HCT116 (cell line): Measurements from ENCODE around the gene CD1E. TPM values are rescaled to one million over a fixed set of nuclear protein-coding genes. Genes with fewer than 3 reads are reported as not detected.

Experiments
- ATAC-seq: fragments of 200-7000 bp; cut with Tn5 transposase; 2 replicates; pipeline ENCODE4 v1.9.1; 2020; ENCODE audit warnings: mild to moderate bottlenecking, moderate library complexity
- BruUV-seq: library from RNA; stranded (reverse); fragments of 400-500 nt; replicated peaks from 2 replicates; lab custom pipeline; 2021; lab: Mats Ljungman, UMichigan
- CTCF ChIA-PET: fragments of 300-600 bp; sonication (Branson Sonifier 250); formaldehyde crosslinking; loops from one replicate; lab custom pipeline; 2021; ENCODE audit warnings: antibody characterized with exemption; lab: Charles Lee
- POLR2A ChIA-PET: fragments of 300-600, 350-600 bp; sonication (Branson Sonifier 250); formaldehyde crosslinking; loops from one replicate; lab custom pipeline; 2021; ENCODE audit warnings: antibody characterized with exemption; lab: Charles Lee
- RAD21 ChIA-PET, 2 experiments: fragments of 300-600 bp; sonication (Branson Sonifier 250); formaldehyde crosslinking; loops; one replicate each; lab custom pipeline; 2023; ENCODE audit warnings: low total read pairs in 2 of 2; ENCODE audit not compliant: uncharacterized antibody in 2 of 2, unreplicated experiment in 2 of 2, low non-redundant PET in 1 of 2; lab: Charles Lee
- DNase-seq: peaks from one replicate; pipeline ENCODE4 v3.0.0-alpha.2; 2010; ENCODE audit warnings: low read depth, low spot score
- H2AFZ ChIP-seq: fragments of 200-600 bp; shearing (Covaris generic), sonication (generic); 2 replicates; pipeline ENCODE4 v1.6.1; 2017; ENCODE audit warnings: low read depth, mixed run types, mixed read lengths, antibody characterized with exemption, low read length; ENCODE audit not compliant: poor library complexity, severe bottlenecking
- H3K27ac ChIP-seq: 2 replicates; pipeline ENCODE4 v1.5.1; 2012; ENCODE audit warnings: low read depth, low read length
- H3K27me3 ChIP-seq: fragments of 200-600 bp; sonication (generic); 2 replicates; pipeline ENCODE4 v1.6.1; 2016; ENCODE audit warnings: mixed run types, low read length, mixed read lengths; ENCODE audit not compliant: insufficient read depth
- H3K36me3 ChIP-seq, 2 experiments: fragments of 200-500 bp in 1 of 2; fragments of 200-600 bp in 1 of 2; sonication (Bioruptor generic) in 1 of 2; sonication (generic) in 1 of 2; 2 replicates each; pipeline versions ENCODE4 v1.5.1 to v1.6.1; 2014 to 2016; ENCODE audit warnings: low read length in 2 of 2, inconsistent platforms in 1 of 2, mixed read lengths in 1 of 2, mixed run types in 1 of 2; ENCODE audit not compliant: insufficient read depth in 2 of 2, control insufficient read depth in 1 of 2
- H3K4me1 ChIP-seq, 2 experiments: fragments of 200-600 bp in 1 of 2; sonication (generic) in 1 of 2; 2 replicates each; pipeline versions ENCODE4 v1.5.1 to v1.6.1; 2012 to 2017; ENCODE audit warnings: low read length in 2 of 2, inconsistent platforms in 1 of 2, mild to moderate bottlenecking in 1 of 2, mixed read lengths in 1 of 2, mixed run types in 1 of 2, moderate library complexity in 1 of 2; ENCODE audit not compliant: insufficient read depth in 2 of 2, control insufficient read depth in 1 of 2
- H3K4me2 ChIP-seq: fragments of 200-600 bp; sonication (generic); 2 replicates; pipeline ENCODE4 v1.6.1; 2017; ENCODE audit warnings: mixed run types, low read length, mixed read lengths
- H3K4me3 ChIP-seq, 2 experiments: fragments of 200-600 bp in 1 of 2; sonication (generic) in 1 of 2; replicated peaks in 1 of 2; 2 replicates each; pipeline ENCODE4 v1.5.1; 2011 to 2016; ENCODE audit warnings: low read length in 2 of 2, control low read depth in 1 of 2, low read depth in 1 of 2, mild to moderate bottlenecking in 1 of 2, mixed read lengths in 1 of 2, mixed run types in 1 of 2
- H3K79me2 ChIP-seq: fragments of 200-600 bp; sonication (generic); 2 replicates; pipeline ENCODE4 v1.6.1; 2017; ENCODE audit warnings: mild to moderate bottlenecking, mixed run types, low read length, moderate library complexity, mixed read lengths; ENCODE audit not compliant: insufficient read depth
- H3K9ac ChIP-seq: fragments of 200-600 bp; sonication (generic); 2 replicates; pipeline ENCODE4 v1.6.1; 2016; ENCODE audit warnings: low read length, mixed read lengths
- H3K9me2 ChIP-seq: fragments of 200-600 bp; sonication (generic), shearing (Covaris generic); 2 replicates; pipeline ENCODE4 v1.6.1; 2017; ENCODE audit warnings: mixed run types, mild to moderate bottlenecking, moderate library complexity; ENCODE audit not compliant: insufficient read depth
- H3K9me3 ChIP-seq, 2 experiments: fragments of 200-500 bp in 1 of 2; fragments of 200-600 bp in 1 of 2; sonication (Bioruptor generic) in 1 of 2; sonication (generic) in 1 of 2; 2 replicates each; pipeline ENCODE4 v1.6.1; 2014 to 2017; ENCODE audit warnings: low read length in 2 of 2, mixed read lengths in 2 of 2, inconsistent platforms in 1 of 2, low read depth in 1 of 2, mild to moderate bottlenecking in 1 of 2, mixed run types in 1 of 2, moderate library complexity in 1 of 2; ENCODE audit not compliant: control insufficient read depth in 1 of 2, insufficient read depth in 1 of 2
- H4K20me1 ChIP-seq: fragments of 200-600 bp; sonication (generic), shearing (Covaris generic); 2 replicates; pipeline ENCODE4 v1.6.1; 2017; ENCODE audit warnings: mixed run types, mild to moderate bottlenecking, moderate library complexity; ENCODE audit not compliant: insufficient read depth
- CBX3 ChIP-seq: IDR thresholded peaks from 2 replicates; pipeline ENCODE4 v1.6.1; 2012; ENCODE audit warnings: low read depth
- CTCF ChIP-seq, 3 experiments: fragments of 200-600 bp in 1 of 3; sonication (generic) in 1 of 3; IDR thresholded peaks in 2 of 3; conservative IDR thresholded peaks in 1 of 3; 2 replicates each; pipeline ENCODE4 v1.5.1; 2012 to 2017; ENCODE audit warnings: low read depth in 2 of 3, low read length in 2 of 3, antibody characterized with exemption in 1 of 3, borderline replicate concordance in 1 of 3, control low read depth in 1 of 3, mild to moderate bottlenecking in 1 of 3, mixed read lengths in 1 of 3, mixed run types in 1 of 3, moderate library complexity in 1 of 3; ENCODE audit not compliant: insufficient read depth in 1 of 3
- EGR1 ChIP-seq: IDR thresholded peaks from 2 replicates; pipeline ENCODE4 v1.6.1; 2012; ENCODE audit warnings: low read depth
- EZH2 ChIP-seq: fragments of 200-600 bp; sonication (generic); IDR thresholded peaks from 2 replicates; pipeline ENCODE4 v1.6.1; 2017; ENCODE audit warnings: antibody characterized with exemption, mixed run types
- FOSL1 ChIP-seq: IDR thresholded peaks from 2 replicates; pipeline ENCODE4 v1.6.1; 2012; ENCODE audit warnings: low read depth
- MAX ChIP-seq: IDR thresholded peaks from 2 replicates; pipeline ENCODE4 v1.6.1; 2012
- SIN3A ChIP-seq: IDR thresholded peaks from 2 replicates; pipeline ENCODE4 v1.6.1; 2012; ENCODE audit warnings: low read depth
- SP1 ChIP-seq: IDR thresholded peaks from 2 replicates; pipeline ENCODE4 v1.6.1; 2012; ENCODE audit warnings: low read depth
- TCF7L2 ChIP-seq: IDR thresholded peaks from 2 replicates; pipeline ENCODE4 v1.7.0; 2011; ENCODE audit warnings: borderline replicate concordance, inconsistent platforms; ENCODE audit not compliant: insufficient read depth, insufficient read length; ENCODE audit errors: extremely low read depth
- ZNF274 ChIP-seq: fragments of 200-500 bp; sonication (Bioruptor generic); IDR thresholded peaks from 2 replicates; pipeline ENCODE4 v1.6.1; 2014; ENCODE audit warnings: mild to moderate bottlenecking, low read depth, low read length, inconsistent platforms
- intact Hi-C: fragments of 100-400 bp; cut with micrococcal nuclease; formaldehyde crosslinking; loops from 2 replicates; pipeline ENCODE4 v1.10.0; 2022
- total RNA-seq: library from RNA; stranded (reverse); gene quantifications from one replicate; pipeline ENCODE4 v1.2.1, GENCODE V29; 2021; ENCODE audit not compliant: unreplicated experiment
- TF ChIP-seq, protein P1 (sequence below): IDR thresholded peaks from 2 replicates; pipeline ENCODE4 v1.6.1; 2012; ENCODE audit warnings: low read depth
- TF ChIP-seq, protein P2 (sequence below): IDR thresholded peaks from 2 replicates; pipeline ENCODE4 v1.6.1; 2011; ENCODE audit warnings: mild to moderate bottlenecking, low read length, moderate library complexity; ENCODE audit not compliant: insufficient replicate concordance; ENCODE audit errors: extremely low read depth

The CD1E gene
- total RNA-seq, 1 experiment from 2014 or later, result not detected

GRCh38 chr1:158311066-158311465, 42.6 kb upstream of the CD1E start:
- ATAC-seq (no peak), DNase-seq (no peak)
- no peaks in the 10 kb centered on the region for H3K79me2 ChIP-seq
- H3K9me3 ChIP-seq, result no peaks in the 10 kb centered on the region
- H3K36me3 ChIP-seq, result no peaks in the 10 kb centered on the region; a peak in 1 of 4 replicates
- ChIA-PET RAD21 (no interaction called here), POLR2A (no interaction called here), CTCF (no interaction called here)
- H3K9me2 ChIP-seq, result no peaks in the 10 kb centered on the region
- intact Hi-C loops, result no loop called here
- H3K4me3 ChIP-seq, result no peak overlapping the region
- H2AFZ ChIP-seq, result no peak overlapping the region
- no TSS peak for BruUV-seq
- H3K27ac ChIP-seq, result no peak overlapping the region
- H3K4me2 ChIP-seq, result no peak overlapping the region
- no peaks in the 10 kb centered on the region for H3K27me3 ChIP-seq
- no peaks in the 10 kb centered on the region for H4K20me1 ChIP-seq
- H3K9ac ChIP-seq, result no peak overlapping the region
- TF ChIP-seq ZNF274 (no peak), MAX (no peak), SIN3A (no peak), CTCF (IDR thresholded peaks at IDR 0.05 in 2 of 3, conservative IDR thresholded peaks at IDR 0.05 in 1 of 3; ENCODE audit: borderline replicate concordance in 1 of 3, insufficient read depth in 1 of 3, low read depth in 2 of 3, low read length in 2 of 3) (no peak), SP1 (no peak), EGR1 (no peak), TCF7L2 (no peak), FOSL1 (no peak), CBX3 (no peak), EZH2 (no peak)
- TF ChIP-seq, protein P1, sequence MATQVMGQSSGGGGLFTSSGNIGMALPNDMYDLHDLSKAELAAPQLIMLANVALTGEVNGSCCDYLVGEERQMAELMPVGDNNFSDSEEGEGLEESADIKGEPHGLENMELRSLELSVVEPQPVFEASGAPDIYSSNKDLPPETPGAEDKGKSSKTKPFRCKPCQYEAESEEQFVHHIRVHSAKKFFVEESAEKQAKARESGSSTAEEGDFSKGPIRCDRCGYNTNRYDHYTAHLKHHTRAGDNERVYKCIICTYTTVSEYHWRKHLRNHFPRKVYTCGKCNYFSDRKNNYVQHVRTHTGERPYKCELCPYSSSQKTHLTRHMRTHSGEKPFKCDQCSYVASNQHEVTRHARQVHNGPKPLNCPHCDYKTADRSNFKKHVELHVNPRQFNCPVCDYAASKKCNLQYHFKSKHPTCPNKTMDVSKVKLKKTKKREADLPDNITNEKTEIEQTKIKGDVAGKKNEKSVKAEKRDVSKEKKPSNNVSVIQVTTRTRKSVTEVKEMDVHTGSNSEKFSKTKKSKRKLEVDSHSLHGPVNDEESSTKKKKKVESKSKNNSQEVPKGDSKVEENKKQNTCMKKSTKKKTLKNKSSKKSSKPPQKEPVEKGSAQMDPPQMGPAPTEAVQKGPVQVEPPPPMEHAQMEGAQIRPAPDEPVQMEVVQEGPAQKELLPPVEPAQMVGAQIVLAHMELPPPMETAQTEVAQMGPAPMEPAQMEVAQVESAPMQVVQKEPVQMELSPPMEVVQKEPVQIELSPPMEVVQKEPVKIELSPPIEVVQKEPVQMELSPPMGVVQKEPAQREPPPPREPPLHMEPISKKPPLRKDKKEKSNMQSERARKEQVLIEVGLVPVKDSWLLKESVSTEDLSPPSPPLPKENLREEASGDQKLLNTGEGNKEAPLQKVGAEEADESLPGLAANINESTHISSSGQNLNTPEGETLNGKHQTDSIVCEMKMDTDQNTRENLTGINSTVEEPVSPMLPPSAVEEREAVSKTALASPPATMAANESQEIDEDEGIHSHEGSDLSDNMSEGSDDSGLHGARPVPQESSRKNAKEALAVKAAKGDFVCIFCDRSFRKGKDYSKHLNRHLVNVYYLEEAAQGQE, result no peak
- TF ChIP-seq, protein P2, sequence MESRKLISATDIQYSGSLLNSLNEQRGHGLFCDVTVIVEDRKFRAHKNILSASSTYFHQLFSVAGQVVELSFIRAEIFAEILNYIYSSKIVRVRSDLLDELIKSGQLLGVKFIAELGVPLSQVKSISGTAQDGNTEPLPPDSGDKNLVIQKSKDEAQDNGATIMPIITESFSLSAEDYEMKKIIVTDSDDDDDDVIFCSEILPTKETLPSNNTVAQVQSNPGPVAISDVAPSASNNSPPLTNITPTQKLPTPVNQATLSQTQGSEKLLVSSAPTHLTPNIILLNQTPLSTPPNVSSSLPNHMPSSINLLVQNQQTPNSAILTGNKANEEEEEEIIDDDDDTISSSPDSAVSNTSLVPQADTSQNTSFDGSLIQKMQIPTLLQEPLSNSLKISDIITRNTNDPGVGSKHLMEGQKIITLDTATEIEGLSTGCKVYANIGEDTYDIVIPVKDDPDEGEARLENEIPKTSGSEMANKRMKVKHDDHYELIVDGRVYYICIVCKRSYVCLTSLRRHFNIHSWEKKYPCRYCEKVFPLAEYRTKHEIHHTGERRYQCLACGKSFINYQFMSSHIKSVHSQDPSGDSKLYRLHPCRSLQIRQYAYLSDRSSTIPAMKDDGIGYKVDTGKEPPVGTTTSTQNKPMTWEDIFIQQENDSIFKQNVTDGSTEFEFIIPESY, result no peak
- H3K4me1 ChIP-seq, result no peaks in the 10 kb centered on the region
